CMK (cell line): ENCODE data around the gene PIK3R5.

Experiments
- DNase-seq: peaks from one replicate; pipeline ENCODE4 v3.0.0-alpha.2; 2010; ENCODE audit warnings: low read depth

Gene PIK3R5

GRCh38 chr17:8922451-8922850, 43.1 kb downstream of the PIK3R5 start:
- DNase-seq: no peak

- no peak for DNase-seq
These were observed 44.4 kb downstream of the PIK3R5 start for GRCh38 chr17:8921147-8921546.

DNA sequence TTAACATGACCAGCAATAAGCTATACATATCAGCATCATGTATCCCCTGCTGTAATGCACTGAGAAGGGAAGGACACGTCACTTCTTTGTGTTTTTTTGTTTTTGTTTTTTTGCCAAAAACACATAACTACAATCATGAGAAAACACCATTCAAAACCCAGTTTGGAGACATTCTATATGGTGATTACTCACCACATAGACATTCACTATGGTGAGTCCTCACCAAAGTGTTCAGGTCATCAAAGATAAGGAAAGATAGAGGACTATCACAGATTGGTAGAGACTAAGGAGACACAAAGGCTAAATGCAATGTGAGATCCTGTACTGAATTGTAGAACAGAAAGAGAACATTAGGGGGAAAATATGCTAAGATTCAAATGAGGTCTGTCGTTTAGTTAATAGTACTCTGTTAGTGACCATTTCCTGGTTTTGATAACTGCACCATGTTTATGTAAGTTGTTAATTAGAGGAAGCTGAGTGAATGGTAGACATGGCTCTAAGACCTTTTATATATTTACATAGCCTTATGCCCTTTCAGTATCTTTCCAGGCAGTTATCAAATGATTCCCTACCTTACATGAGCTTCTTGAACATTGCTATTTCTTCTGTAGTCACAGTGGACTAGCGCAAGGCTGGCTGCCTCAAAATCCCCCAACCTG, 46.6 kb downstream of the PIK3R5 start:
- no peak for DNase-seq

- no peak for DNase-seq
These were observed 49.0 kb downstream of the PIK3R5 start for GRCh38 chr17:8916466-8916865.

- no peak for DNase-seq
These were observed 51.0 kb downstream of the PIK3R5 start for GRCh38 chr17:8914554-8914953.

GRCh38 chr17:8913879-8914278, 51.6 kb downstream of the PIK3R5 start:
- DNase-seq: no peak

GRCh38 chr17:8913091-8913490, 52.4 kb downstream of the PIK3R5 start:
- no peak for DNase-seq

- DNase-seq: no peak
These were observed 53.2 kb downstream of the PIK3R5 start for GRCh38 chr17:8912084-8912981.

DNA sequence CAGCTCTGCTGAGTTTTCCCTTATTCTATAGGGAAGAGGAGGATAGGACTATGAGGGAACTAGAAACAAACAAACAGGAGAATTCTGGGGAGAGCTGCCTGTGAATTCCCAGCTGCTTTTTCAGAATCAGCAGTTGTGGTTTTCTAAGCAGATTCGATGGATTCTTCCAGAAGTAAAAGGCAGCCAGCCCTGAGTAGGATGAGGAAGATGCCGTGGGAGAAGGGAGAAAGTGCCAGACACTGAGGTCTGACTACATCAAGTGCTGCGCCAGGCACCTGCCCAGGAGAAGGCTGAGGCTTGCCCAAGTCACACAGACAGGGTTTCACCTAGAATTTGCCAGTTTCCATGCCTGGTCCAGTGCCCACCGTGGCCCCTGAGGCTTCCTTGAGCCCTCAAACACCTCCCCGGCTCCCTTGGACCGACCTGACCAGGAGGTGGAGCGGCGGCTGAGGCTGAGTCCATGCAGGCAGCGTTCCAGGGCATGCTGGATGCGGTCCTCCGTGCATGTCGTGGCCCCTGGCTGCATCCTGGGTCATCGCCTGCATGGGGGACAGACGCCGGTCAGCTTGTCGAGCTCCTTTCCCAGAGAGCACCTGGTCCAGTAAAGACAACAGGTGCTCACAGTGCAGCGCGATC, 54.4 kb downstream of the PIK3R5 start:
- no peak for DNase-seq

GRCh38 chr17:8909586-8910270, 55.8 kb downstream of the PIK3R5 start:
- DNase-seq: no peak

GRCh38 chr17:8905331-8905730, 60.2 kb downstream of the PIK3R5 start:
- no peak for DNase-seq

- DNase-seq: no peak
These were observed 60.8 kb downstream of the PIK3R5 start for GRCh38 chr17:8904686-8905085.

DNA sequence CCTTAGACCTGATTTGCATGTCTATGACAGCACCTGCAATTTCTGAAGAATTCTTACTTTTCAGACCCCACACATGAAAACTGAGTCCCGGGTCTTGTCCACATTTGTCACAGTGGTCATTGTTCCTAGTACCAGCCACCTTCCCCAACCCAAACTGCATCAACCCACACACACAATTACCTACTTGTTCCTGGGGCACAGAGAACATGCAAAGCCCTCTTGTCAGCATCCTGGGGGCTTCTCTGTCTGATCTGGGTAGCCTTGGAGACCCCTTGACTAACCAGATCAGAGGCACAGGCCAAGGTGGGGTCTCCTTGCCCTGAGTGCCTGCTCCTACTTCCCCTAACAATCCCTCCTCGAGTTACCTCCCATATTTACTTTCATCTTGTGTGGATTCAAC, 61.3 kb downstream of the PIK3R5 start:
- DNase-seq: no peak

- DNase-seq: peak; percentile 51
These were observed 64.6 kb downstream of the PIK3R5 start for GRCh38 chr17:8900626-8901585.

GRCh38 chr17:8900207-8900606, 65.3 kb downstream of the PIK3R5 start:
- no peak for DNase-seq

- no peak for DNase-seq
These were observed 66.9 kb downstream of the PIK3R5 start for GRCh38 chr17:8898636-8899035.

- no peak for DNase-seq
These were observed 67.4 kb downstream of the PIK3R5 start for GRCh38 chr17:8898126-8898525.

DNA sequence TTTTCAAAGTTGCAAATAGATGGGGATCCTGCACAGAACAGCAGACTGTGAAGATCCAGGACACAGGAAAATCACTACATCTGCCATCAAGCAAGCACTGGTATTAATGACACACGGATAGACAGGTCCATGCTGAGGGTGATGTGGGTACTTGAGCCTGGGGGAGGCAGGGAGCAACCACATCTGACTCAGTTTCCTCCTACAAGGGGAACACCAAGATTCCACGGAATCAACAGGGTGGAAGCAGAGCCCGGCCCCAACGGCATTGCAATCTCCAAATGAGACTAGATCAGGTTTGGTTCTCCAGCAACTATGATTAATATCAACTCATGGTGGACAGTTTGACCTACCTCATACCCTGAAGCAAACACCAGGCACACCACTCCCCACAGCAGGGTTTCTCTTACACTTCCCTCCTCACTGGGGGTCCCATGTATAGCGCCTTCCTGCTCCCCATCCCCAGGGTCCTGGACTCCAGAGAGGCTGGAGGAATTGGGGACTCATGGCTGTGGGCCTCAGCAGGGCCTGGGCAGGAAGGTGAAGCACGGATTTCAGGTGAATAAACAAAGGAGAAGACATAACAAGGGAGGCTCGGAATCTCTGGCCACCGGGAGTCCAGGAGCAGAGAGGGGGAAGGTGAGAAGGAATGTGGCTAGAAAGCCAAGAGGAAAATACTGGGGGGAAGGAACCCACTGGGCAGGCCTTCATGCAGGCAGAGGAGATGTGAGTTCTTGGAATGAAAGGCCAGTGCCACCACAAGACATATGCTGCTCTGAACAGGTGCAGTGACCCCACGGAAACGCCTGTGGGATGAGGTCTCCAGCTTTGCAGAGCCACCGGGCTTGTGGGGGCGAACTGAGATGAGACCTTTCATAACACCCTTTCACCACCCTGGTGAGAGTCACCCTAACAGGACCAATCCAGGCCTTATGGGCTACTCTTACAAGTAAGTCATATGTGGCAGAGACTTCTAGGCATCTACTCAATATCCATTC, 68.6 kb downstream of the PIK3R5 start:
- no peak for DNase-seq

DNA sequence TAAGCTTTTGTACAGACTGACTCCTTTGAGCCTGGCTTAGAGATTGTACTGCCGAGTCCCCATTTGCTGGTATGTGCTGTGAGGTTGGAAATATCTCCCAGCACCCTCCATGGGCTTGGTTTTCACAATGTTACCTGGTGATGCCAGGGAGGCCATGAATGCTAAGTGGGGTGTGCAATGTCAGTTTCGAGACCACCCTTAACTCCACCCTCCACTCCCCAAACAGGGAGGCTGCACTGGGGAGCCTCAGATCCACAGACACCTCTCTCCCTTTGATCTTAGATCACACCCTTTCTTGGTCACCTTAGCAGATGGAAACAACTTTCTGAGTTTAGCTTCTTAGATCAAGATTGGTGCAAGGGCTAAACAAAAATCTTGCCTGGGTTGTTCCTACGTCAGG, 69.4 kb downstream of the PIK3R5 start:
- no peak for DNase-seq
